Gastroesophageal sphincter (tissue), 3 donors: ENCODE measurements around the gene ARHGEF38.
"Not testable (repeated sequence)": the region's sequence is repeated elsewhere in the genome, so short reads cannot be mapped to it uniquely, and the experiment has no call there.

Experiments
- CTCF ChIP-seq, 4 experiments: fragments of 200-600 bp in 2 of 4; fragments of 450-650 bp in 2 of 4; sonication (generic) in 1 of 4; IDR thresholded peaks; one replicate each; pipeline ENCODE4 v1.5.1; 2017 to 2019; ENCODE audit warnings: antibody characterized with exemption in 4 of 4, mild to moderate bottlenecking in 2 of 4, moderate library complexity in 2 of 4
- POLR2A ChIP-seq, 2 donors: fragments of 450-650 bp; IDR thresholded peaks; one replicate each; pipeline ENCODE4 v1.6.1; 2017; ENCODE audit warnings: antibody characterized with exemption in 2 of 2, mild to moderate bottlenecking in 2 of 2, moderate library complexity in 1 of 2
- POLR2AphosphoS5 ChIP-seq: sonication (generic); formaldehyde crosslinking; IDR thresholded peaks from one replicate; pipeline ENCODE4 v1.6.1; 2017; ENCODE audit warnings: antibody characterized with exemption

GRCh38 chr4:105694812-105695211 lies 142.4 kb downstream of the ARHGEF38 start:
- not testable (repeated sequence) for TF ChIP-seq CTCF (IDR thresholded peaks at IDR 0.05); POLR2AphosphoS5; POLR2A (IDR thresholded peaks at IDR 0.05)
